HG03571 (cell line): ENCODE data around the gene ZNG1C.
"Not testable (repeated sequence)": the region's sequence is repeated elsewhere in the genome, so short reads cannot be mapped to it uniquely, and the experiment has no call there.

Experiments used
- ATAC-seq: cut with Tn5 transposase; IDR thresholded peaks from one replicate; pipeline ENCODE4 v1.9.1; 2021; ENCODE audit not compliant: unreplicated experiment

The ZNG1C gene

DNA sequence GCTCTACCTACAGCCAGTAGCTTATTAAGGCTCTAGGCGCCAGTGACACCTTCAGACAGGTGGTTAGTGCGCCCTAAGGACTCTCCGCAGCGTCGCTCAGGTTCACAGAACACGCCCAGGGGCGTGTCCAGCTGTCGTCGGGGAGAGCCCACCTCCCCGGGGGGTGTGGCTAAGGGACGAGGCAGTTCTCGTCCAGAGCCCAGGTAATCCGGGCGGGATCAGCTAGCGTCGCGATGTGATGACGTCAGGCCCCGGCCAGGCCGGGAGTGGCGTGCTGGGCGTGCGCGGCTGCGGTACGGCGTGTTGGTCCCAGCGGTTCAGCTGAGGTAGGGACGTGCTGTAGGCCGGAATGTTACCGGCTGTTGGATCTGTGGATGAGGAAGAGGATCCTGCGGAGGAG lies at the start of gene ZNG1C:
Gene ZNG1C (plus strand): TSS at position 301 of the 400 bp plus-strand sequence. CDS start 49 bp downstream, at position 350.
- not testable (repeated sequence) for ATAC-seq

- not testable (repeated sequence) for ATAC-seq
These were observed 654 bp downstream of the ZNG1C start for GRCh38 chr9:68242437-68242836.

DNA sequence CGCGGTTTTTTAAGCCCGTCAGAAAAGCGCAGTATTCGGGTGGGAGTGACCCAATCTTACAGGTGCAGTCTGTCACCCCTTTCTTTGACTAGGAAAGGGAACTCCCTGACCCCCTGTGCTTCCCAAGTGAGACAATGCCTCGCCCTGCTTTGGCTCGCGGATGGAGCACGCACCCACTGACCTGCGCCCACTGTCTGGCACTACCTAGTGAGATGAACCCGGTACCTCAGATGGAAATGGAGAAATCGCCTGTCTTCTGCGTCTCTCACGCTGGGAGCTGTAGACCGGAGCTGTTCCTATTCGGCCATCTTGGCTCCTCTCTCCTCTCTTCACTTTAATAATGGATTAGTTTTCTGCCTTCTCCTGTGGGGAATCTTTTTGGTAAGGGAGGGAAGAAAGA lies 39.3 kb downstream of the ZNG1C start:
- ATAC-seq, result not testable (repeated sequence)

- not testable (repeated sequence) for ATAC-seq
These were observed 60.8 kb downstream of the ZNG1C start, which contains the start of gene FOXD4L3 for GRCh38 chr9:68302567-68302966. Gene FOXD4L3 (plus strand): TSS chr9:68302867. CDS start chr9:68302952, 85 bp downstream.

GRCh38 chr9:68303771-68304170 lies 62.0 kb downstream of the ZNG1C start:
- ATAC-seq, result not testable (repeated sequence)

GRCh38 chr9:68304212-68304611 lies 62.4 kb downstream of the ZNG1C start:
- not testable (repeated sequence) for ATAC-seq

DNA sequence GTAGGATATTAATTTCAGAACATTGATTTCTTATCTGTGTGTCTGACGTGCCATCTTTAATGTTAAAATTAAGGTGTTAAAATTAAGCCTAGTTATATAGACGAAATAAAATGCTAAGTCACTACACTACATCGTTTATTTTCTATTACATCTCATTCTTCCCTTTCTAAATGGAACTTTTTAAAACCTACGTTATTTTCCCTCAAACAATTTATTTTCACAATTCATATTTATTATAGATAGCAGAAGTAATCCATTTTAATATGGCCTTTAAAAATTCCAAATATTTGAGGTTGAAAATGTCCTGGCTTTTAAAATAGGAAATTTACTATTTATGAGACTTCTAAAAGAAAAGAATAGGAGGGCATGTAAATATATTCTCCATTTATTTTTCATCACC lies 63.0 kb downstream of the ZNG1C start:
- ATAC-seq, result not testable (repeated sequence)

DNA sequence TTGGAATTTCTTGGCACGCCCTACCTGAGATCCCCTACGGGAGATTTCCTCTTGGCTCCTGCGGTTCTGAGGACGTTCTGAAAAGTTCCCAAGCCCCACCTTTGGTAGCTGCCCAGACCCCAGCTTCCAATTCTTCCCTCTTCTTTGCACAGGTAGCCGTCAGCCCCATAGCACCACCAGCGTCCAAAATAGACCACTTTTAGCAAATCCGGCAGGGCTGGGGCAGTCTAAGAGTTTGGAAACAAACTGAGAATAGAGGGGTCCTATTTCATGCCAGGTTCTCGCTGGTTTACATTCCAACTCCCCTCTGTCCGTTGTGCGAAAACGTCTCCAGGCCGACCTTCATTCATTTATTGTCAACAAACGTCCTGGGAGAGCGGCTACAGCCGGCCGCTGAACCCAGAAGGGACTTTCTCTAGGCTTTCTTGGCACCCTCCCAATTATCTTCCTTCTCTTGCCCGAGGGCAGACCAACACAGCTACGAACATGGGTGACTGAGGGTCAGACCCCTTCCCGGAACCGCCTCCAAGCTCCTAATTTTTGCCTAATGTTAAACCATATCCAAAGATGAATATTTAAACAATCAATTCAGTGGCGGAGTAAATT lies 64.0 kb downstream of the ZNG1C start:
- ATAC-seq, result not testable (repeated sequence)

GRCh38 chr9:68306391-68306964 lies 64.7 kb downstream of the ZNG1C start:
- ATAC-seq, result not testable (repeated sequence)

- ATAC-seq, result not testable (repeated sequence)
These were observed 65.3 kb downstream of the ZNG1C start for GRCh38 chr9:68307127-68307526.

GRCh38 chr9:68307654-68308053 lies 65.9 kb downstream of the ZNG1C start:
- ATAC-seq, result not testable (repeated sequence)

DNA sequence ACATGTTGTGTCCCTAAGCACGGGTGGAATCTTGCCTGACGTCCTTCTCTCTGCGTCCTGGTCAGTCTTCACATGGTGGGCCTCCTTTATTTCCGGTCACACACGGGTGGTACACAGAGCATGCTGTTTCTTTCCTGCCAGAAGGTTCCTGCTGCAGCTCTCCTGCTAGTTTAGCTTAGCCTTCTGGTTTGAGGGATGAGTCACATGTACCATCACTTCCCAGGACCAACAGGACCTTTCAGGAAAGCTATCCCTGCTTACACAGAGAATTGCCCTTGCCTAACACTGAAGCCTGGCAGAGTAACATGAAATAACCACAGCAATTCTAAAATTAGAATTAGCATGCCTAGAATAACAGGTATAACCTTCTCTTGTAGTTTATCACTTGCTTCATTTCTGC lies 69.4 kb downstream of the ZNG1C start:
- ATAC-seq, result not testable (repeated sequence)

GRCh38 chr9:68318209-68318608 lies 76.4 kb downstream of the ZNG1C start:
- not testable (repeated sequence) for ATAC-seq

DNA sequence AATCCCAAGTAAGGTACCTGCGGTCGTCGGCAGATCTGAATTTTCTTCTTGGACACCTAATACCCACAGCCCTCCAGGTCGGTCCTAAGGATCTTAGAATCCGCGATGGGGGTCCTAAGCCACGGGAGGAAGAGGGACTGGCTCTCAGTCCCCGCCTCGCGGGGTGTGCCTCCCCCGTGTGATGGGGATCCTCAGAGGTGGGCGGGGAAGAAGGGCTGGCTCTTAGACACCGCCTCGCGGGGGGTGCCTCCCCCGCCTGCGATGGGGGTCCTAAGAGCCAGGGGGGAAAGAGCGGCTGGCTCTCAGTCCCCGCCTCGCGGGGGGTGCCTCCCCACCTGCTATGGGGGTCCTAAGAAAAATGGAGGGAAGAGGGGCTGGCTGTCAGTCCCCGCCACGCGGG lies 82.0 kb downstream of the ZNG1C start:
- ATAC-seq, result not testable (repeated sequence)

DNA sequence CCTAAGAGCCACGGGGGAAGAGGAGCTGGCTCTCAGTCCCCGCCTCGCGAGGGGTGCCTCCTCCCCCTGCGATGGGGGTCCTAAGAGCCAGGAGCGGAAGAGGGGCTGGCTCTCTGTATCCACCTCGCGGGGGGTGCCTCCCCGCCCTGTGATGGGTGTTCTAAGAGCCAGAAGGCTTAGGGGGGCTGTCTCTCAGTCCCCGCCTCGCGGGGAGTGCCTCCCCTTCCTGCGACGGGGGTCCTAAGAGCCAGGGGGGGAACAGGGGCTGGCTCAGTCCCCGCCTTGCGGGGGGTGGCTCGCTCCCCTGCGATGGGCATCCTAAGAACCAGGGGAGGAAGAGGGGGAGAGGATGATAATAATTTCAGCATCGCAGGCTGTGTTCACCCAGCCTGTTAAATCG lies 82.7 kb downstream of the ZNG1C start:
- ATAC-seq, result not testable (repeated sequence)

- ATAC-seq, result not testable (repeated sequence)
These were observed 87.3 kb downstream of the ZNG1C start for GRCh38 chr9:68329106-68329505.

DNA sequence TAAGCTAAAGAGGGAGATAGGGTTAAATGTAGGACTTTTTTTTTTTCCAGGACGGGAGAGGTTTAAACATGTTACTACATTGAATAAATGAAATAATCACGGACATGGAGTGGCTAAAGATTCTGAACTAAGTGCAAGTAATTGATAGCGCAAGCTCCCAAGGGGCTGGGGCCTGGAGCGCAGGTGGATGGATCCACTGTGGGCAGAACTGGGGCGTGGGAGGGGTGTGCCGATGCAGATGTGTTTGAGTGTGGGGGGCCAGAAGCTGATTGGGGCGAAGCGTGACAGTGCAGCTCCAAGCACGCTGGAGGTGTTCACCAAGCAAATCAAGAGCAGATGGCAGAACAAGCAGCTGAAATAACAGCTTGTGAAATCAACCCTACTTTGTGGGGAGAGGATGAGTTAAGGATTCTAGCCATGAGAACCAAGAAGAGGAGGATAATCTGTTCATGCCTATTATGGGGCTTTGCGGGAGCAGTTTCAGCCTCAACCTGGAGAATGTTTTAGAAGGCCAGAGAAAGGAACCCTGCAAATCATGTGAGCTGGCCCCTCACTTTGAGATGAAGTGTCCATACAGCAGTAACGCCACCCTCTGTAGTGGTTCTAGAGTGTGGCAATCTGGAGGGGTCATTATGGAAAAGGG lies 88.9 kb downstream of the ZNG1C start:
- not testable (repeated sequence) for ATAC-seq

GRCh38 chr9:68332122-68332521 lies 90.3 kb downstream of the ZNG1C start:
- ATAC-seq, result not testable (repeated sequence)

GRCh38 chr9:68335935-68336334 lies 94.2 kb downstream of the ZNG1C start:
- ATAC-seq, result not testable (repeated sequence)

DNA sequence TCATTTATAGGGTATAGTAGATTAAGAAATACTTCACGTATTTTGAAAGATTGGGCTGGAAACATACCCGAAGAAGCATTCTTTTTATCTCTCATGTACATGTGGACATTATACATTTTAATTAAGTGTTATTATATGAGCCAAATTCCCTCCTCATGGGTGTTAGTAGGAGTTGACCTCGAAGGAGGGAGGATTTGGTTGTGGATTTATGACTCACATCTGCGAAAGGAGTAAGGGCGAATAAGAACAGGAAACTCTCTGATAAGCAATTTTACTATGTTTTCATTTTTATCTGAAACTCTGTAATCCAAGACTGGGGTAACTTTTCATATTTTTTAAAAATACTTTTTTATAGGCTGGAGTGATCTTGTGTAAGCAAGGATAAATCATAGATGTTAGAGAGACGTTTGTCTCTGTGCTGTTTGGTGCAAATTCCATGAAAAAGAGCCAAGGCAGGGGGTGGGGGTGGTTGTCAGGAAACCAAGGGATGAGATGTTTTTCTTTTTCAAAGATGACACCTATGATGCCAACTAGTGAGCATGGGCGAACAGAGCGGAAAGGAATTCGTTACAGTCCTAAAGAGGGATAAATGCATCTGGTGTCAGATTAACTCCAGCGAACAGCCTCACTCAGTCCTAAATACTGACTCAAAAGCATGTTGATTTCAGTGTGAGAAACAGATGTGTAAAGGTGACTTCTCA lies 95.0 kb downstream of the ZNG1C start:
- ATAC-seq, result not testable (repeated sequence)

DNA sequence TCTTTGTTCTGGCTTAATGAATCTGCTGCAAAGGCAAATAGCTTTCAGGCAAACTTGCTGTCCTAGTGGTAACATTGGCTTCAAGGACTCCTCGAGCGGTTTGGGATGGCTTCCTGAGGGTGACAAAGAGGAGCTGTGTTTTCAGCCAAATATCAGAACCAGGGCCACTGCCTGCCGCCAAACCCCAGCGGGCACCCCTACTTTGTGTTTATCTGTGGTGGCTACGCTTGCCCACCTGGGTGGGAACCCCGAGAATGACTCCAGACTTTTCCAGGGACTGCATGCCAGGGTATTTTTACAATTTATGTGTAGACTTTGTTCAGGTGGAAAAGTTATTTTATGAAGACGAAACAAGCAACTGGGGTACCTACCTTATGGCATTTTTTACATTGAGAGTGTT lies 96.2 kb downstream of the ZNG1C start:
- ATAC-seq, result not testable (repeated sequence)
